Measurements from ENCODE around the gene NRP1. TPM values are rescaled to one million over a fixed set of nuclear protein-coding genes. Genes with fewer than 3 reads are reported as not detected.
A peak's percentile ranks its signal among the peaks of the same experiment; 100 is the strongest.

The NRP1 gene
- total RNA-seq, 1 experiment from 2014 or later = 555 TPM

DNA sequence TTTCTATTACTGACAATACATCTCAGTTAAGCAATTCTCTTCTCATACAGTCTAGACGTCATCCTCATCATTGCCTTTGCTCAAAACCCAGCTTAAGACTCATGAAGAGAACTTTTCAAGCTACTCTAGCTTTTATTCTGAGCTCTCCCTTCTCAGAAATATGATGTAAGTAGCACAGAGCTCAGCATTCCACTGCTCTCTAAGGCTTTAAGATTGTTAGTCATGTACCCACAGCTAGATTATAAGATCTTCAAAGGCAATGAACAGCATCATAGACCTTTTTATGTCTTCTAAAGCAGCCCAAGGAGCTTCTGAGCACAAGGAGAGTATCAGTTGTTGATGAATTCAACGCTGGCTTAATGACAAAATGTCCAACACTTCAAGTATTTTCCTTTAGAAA lies 119.3 kb downstream of the NRP1 start:
- no peak for ATAC-seq
- peaks cover 51% of the 10 kb centered on the region for H3K4me1 ChIP-seq (ENCODE audit: insufficient read depth, low read length)
- DNase-seq = peak; percentile 66
- H3K4me3 ChIP-seq (ENCODE audit: low read length) = no peak overlapping the region
- H3F3A ChIP-seq (ENCODE audit: low read length, unreplicated experiment) = peaks cover 30% of the 10 kb centered on the region
- intact Hi-C loops (cut with micrococcal nuclease) = no loop called here
- no TSS peak for BruUV-seq (replicated peaks)
- peak overlapping the region; percentile 65 for H3K27ac ChIP-seq (ENCODE audit: low read length)
- no peak overlapping the region for H3K4me2 ChIP-seq (ENCODE audit: low read length)
- peaks cover 79% of the 10 kb centered on the region for H3K36me3 ChIP-seq (ENCODE audit: low read depth, low read length)
- no peaks in the 10 kb centered on the region for H4K20me1 ChIP-seq (ENCODE audit: low read length)
- peaks cover 6% of the 10 kb centered on the region; the same call in 1 of the 2 replicates for H3K9me3 ChIP-seq (ENCODE audit: low read length)
- no peaks in the 10 kb centered on the region for H3K9me2 ChIP-seq (replicated peaks; ENCODE audit: low read length)
- CTCF ChIA-PET = interaction anchor here (0.5 to 1.5 kb wide), 2 partner anchors 22 to 75 kb away, joined by 4 to 5 read pairs; no protein-coding TSS in a partner anchor
- H3K9ac ChIP-seq (ENCODE audit: low read length) = peak overlapping the region; percentile 51; the same call in 1 of the 2 replicates
- H2AFZ ChIP-seq (ENCODE audit: low read length) = no peak overlapping the region
- POLR2A ChIA-PET (ENCODE audit: unreplicated experiment) = interaction anchor here (0.6 to 1.0 kb wide), 3 partner anchors 58 to 101 kb away, joined by 3 to 5 read pairs (median 4); no protein-coding TSS in a partner anchor
- H3K79me2 ChIP-seq (ENCODE audit: low read length) = peaks cover 22% of the 10 kb centered on the region; the same call in 1 of the 2 replicates
- no peaks in the 10 kb centered on the region for H3K27me3 ChIP-seq (ENCODE audit: low read length)
- TF ChIP-seq EZH2phosphoT487 (IDR thresholded peaks at IDR 0.05; ENCODE audit: borderline replicate concordance, low read length) (no peak), EZH2 (IDR thresholded peaks at IDR 0.05; ENCODE audit: low read length, unreplicated experiment) (no peak)
- TF ChIP-seq, protein P1, sequence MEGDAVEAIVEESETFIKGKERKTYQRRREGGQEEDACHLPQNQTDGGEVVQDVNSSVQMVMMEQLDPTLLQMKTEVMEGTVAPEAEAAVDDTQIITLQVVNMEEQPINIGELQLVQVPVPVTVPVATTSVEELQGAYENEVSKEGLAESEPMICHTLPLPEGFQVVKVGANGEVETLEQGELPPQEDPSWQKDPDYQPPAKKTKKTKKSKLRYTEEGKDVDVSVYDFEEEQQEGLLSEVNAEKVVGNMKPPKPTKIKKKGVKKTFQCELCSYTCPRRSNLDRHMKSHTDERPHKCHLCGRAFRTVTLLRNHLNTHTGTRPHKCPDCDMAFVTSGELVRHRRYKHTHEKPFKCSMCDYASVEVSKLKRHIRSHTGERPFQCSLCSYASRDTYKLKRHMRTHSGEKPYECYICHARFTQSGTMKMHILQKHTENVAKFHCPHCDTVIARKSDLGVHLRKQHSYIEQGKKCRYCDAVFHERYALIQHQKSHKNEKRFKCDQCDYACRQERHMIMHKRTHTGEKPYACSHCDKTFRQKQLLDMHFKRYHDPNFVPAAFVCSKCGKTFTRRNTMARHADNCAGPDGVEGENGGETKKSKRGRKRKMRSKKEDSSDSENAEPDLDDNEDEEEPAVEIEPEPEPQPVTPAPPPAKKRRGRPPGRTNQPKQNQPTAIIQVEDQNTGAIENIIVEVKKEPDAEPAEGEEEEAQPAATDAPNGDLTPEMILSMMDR (conservative IDR thresholded peaks at IDR 0.05; ENCODE audit: low read depth, low read length) = no peak

DNA sequence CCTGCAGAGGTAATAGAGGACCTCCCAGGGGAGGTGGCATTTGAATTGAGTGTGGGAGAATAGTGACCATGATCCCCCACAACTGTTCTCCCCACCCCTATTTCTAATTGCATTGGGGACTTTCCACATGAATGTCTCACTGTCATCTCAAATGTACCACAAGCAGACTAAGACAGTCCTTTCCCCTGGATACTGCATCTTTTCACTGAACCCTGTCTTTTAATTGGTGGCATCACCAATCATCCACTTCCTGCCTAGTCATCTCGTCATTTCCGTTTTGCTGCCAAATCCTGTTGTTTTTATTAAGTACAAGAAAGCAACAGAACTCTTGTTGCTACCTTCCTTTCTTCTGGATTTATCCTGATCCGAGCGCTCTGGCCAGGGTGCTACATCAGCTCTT lies 120.3 kb downstream of the NRP1 start:
- ATAC-seq (no peak), DNase-seq (no peak)
- H3K4me3 ChIP-seq (ENCODE audit: low read length) = no peak overlapping the region
- peak overlapping the region; percentile 65 for H3K27ac ChIP-seq (ENCODE audit: low read length)
- H3K9me3 ChIP-seq (ENCODE audit: low read length) = peaks cover 6% of the 10 kb centered on the region; the same call in 1 of the 2 replicates
- no peaks in the 10 kb centered on the region for H3K27me3 ChIP-seq (ENCODE audit: low read length)
- intact Hi-C loops (cut with micrococcal nuclease) = no loop called here
- CTCF ChIA-PET = no interaction called here
- peaks cover 20% of the 10 kb centered on the region for H3F3A ChIP-seq (ENCODE audit: low read length, unreplicated experiment)
- no peaks in the 10 kb centered on the region for H3K9me2 ChIP-seq (replicated peaks; ENCODE audit: low read length)
- no peak overlapping the region for H2AFZ ChIP-seq (ENCODE audit: low read length)
- POLR2A ChIA-PET (ENCODE audit: unreplicated experiment) = no interaction called here
- H3K79me2 ChIP-seq (ENCODE audit: low read length) = peaks cover 21% of the 10 kb centered on the region; the same call in 1 of the 2 replicates
- TF ChIP-seq EZH2 (IDR thresholded peaks at IDR 0.05; ENCODE audit: low read length, unreplicated experiment) (no peak), EZH2phosphoT487 (IDR thresholded peaks at IDR 0.05; ENCODE audit: borderline replicate concordance, low read length) (no peak)
- TF ChIP-seq, protein P1 (conservative IDR thresholded peaks at IDR 0.05; ENCODE audit: low read depth, low read length) = no peak
- H3K4me1 ChIP-seq (ENCODE audit: insufficient read depth, low read length) = peaks cover 46% of the 10 kb centered on the region
- H3K4me2 ChIP-seq (ENCODE audit: low read length) = no peak overlapping the region
- no peaks in the 10 kb centered on the region for H4K20me1 ChIP-seq (ENCODE audit: low read length)
- BruUV-seq (replicated peaks) = no TSS peak
- no peak overlapping the region for H3K9ac ChIP-seq (ENCODE audit: low read length)
- H3K36me3 ChIP-seq (ENCODE audit: low read depth, low read length) = peaks cover 77% of the 10 kb centered on the region

DNA sequence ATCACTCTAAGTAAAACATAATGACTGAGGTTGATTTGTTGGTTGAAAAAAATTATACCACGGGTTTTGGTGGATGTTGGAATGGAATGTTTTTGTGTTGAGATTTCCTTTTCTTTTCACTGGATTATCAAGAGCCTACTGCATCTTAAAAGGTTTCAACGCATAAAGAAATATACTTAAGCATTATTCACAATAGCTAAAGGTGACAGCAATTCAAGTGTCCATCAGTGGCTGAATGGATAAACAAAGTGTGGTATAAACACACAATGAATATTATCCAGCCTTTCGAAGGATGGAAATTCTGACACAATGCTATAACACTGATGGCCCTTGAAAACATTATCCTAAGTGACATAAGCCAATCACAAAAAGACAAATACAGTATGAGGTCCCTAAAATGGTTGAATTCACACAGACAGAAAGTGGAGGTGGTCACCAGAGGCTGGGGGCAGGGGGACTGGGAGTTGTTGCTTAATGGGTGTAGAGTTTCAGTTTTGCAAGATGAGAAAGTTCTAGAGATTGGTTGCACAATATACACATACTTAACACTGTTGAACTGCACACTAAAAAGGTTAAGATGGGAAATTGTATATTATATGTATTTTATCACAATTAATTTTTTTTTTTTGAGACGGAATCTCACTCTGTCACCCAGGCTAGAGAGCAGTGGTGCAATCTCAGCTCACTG lies 122.3 kb downstream of the NRP1 start:
- CTCF ChIA-PET = interaction anchor here (0.5 kb wide), 1 partner anchor 51 kb away, joined by 5 read pairs; no protein-coding TSS in a partner anchor
- Histone ChIP-seq H3K79me2 (ENCODE audit: low read length) (peaks cover 15% of the 10 kb centered on the region; the same call in 1 of the 2 replicates), H3K27ac (ENCODE audit: low read length) (peak overlapping the region; percentile 2), H3K4me1 (ENCODE audit: insufficient read depth, low read length) (peaks cover 27% of the 10 kb centered on the region), H3K36me3 (ENCODE audit: low read depth, low read length) (peaks cover 77% of the 10 kb centered on the region), H4K20me1 (ENCODE audit: low read length) (no peaks in the 10 kb centered on the region), H3K9ac (ENCODE audit: low read length) (no peak overlapping the region), H3K9me2 (replicated peaks; ENCODE audit: low read length) (no peaks in the 10 kb centered on the region), H3F3A (ENCODE audit: low read length, unreplicated experiment) (peaks cover 4% of the 10 kb centered on the region), H3K27me3 (ENCODE audit: low read length) (no peaks in the 10 kb centered on the region), H3K4me2 (ENCODE audit: low read length) (no peak overlapping the region), H3K9me3 (ENCODE audit: low read length) (peaks cover 6% of the 10 kb centered on the region; the same call in 1 of the 2 replicates), H3K4me3 (ENCODE audit: low read length) (no peak overlapping the region), H2AFZ (ENCODE audit: low read length) (no peak overlapping the region)
- TF ChIP-seq EZH2phosphoT487 (IDR thresholded peaks at IDR 0.05; ENCODE audit: borderline replicate concordance, low read length) = no peak
- no peak for TF ChIP-seq EZH2 (IDR thresholded peaks at IDR 0.05; ENCODE audit: low read length, unreplicated experiment)
- TF ChIP-seq, protein P1 (conservative IDR thresholded peaks at IDR 0.05; ENCODE audit: low read depth, low read length) = no peak
- POLR2A ChIA-PET (ENCODE audit: unreplicated experiment) = no interaction called here
- ATAC-seq (no peak), DNase-seq (no peak)
- TSS peak; percentile 0 for BruUV-seq (replicated peaks)
- intact Hi-C loops (cut with micrococcal nuclease) = no loop called here

All from PC-3 (cell line).